HUDEP-2 (cell line): ENCODE results near the gene SCYGR8.
"Not testable (repeated sequence)": the region's sequence is repeated elsewhere in the genome, so short reads cannot be mapped to it uniquely, and the experiment has no call there.

Experiments
- DNase-seq, 76 experiments: peaks; one replicate each; lab custom pipeline; 2025; ENCODE audit not compliant: unreplicated experiment in 76 of 76; lab: John Stamatoyannopoulos, UW

The SCYGR8 gene

GRCh38 chr2:227745594-227745993 is at the start of gene SCYGR8:
Gene SCYGR8, plus strand, starts transcription at chr2:227745894. Its CDS starts 0 bp downstream, at chr2:227745894.
- no peak for DNase-seq

DNA sequence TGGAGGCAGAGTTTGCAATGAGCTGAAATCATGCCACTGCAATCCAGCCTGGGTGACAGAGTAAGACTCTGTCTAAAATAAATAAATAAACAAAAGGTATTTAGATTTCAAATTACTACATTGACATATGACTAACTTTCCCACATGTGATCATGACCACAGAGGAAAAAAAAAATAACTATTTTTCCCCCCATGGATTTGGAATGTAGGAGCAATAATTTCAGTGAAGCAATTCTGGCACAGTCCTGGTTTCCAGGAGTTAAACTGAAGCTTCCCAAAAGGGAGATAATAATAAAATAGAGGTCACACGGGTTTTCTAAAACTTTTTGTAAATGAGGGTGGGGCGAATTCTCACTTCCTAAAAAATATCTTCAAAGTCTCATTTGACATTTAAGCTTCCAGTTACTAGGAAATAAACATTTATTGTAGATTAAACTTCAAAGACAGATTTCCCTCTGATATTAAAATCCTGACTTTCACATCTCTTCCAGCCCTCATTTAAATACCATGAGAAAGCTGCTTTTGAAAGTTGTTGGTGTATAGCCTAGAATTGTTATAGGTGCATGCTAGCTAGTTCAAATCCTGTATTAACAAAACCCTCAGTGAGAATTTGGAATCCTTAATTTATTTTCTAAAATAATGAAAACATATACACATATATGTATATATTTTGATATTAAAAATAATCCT is 48.6 kb upstream of the SCYGR8 start:
- no peak for DNase-seq

DNA sequence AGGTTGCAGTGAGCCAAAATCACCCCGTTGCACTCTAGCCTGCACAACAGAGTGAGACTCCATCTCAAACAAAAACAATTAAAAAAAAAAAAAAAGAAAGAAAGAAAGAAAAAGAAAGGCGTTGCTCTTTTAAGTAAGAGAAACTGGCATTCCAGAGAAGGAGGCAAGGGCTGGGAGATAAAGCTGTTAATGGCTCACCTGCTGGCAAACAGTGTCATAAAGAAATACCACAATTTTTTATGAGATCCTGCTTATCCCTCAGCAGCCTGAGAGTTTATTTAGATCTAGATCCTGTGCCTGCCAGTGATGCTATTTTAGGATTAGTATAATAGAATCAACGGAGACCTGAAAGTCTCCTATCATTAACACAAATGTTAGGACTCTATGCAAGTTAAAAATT is 44.1 kb upstream of the SCYGR8 start:
- no peak for DNase-seq

GRCh38 chr2:227703280-227703732 is 42.4 kb upstream of the SCYGR8 start:
- DNase-seq, result no peak

- DNase-seq, result no peak
These were observed 41.7 kb upstream of the SCYGR8 start for GRCh38 chr2:227703961-227704360.

DNA sequence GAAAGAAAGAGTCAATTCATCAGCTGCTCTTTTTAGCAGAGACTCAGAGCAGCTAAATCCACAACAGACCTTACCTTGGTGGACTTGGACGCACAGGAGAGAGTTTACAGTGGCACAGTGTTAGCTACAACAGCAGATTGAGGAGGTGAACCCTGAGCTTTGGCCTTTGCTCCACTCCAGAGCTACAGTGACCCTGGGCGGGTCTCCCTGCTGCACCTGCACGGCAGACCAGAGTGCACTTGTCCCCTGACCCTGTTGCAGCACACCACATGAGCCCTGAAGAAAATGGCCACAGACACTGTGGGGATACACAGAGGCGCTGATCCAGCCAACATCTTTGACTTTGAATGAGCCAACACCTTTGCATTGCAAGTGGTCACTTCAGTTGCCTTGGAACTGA is 38.8 kb upstream of the SCYGR8 start:
- DNase-seq, result no peak

- DNase-seq, result no peak
These were observed 38.3 kb upstream of the SCYGR8 start for GRCh38 chr2:227707390-227707789.

DNA sequence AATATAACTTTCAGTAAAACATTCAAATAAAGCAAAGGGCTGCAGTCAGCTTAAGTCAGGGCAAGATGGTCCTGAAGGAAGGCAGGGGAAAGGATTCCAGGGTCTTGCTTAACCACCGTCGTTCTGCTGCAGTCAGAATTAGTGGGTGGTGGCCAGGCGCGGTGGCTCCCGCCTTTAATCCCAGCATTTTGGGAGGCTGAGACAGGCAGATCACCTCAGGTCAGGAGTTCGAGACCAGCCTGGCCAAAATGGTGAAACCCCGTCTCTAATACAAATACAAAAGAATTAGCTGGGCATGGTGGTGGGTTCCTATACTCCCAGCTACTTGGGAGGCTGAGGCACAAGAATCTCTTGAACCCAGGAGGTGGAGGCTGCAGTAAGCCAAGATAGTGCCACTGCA is 34.7 kb upstream of the SCYGR8 start:
- DNase-seq, result no peak

DNA sequence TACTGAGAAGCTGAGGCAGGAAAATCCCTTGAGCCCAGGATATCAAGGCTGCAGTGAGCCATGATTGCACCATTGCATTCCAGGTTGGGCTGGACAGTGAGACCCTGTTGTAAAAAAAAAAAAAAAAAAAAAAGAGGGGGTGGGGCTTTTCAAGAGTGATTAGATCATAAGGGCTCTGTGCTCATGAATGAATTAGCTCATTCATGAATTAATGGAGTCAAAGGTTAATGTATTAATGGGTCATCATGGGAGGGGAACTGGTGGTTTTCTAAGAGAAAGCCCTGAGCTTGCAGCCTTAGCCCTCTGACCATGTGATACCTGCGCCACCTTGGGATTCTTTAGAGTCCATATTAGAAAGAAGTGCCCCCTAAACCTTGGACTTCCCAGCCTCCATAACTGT is 32.4 kb upstream of the SCYGR8 start:
- DNase-seq, result no peak

DNA sequence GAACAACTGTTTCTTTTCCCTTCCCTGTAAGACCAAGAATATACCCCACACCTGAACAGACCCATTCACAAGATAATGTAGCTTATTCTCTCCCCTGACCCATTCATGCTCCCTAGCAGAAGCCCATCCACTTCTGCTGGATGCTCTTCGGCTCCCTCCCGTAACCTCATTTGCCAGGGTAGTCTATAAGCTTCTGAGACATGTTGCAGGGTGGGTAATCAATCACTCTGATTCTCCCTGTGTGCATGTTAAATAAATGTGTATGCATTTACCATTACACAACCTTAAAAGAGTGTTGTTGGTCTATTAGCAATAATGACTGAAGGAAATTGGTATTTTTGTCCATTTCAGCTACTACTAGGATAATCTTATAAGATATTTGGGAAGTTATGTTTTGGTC is 29.2 kb upstream of the SCYGR8 start:
- no peak for DNase-seq

GRCh38 chr2:227717687-227718567 is 27.8 kb upstream of the SCYGR8 start, which contains the start of gene SLC19A3:
Gene SLC19A3, minus strand, starts transcription at chr2:227718028. Its CDS starts 15,710 bp downstream, at chr2:227702318.
- peak in 3 of 76 experiments; percentile 1 to 11 (median 7) for DNase-seq

- DNase-seq, result no peak
These were observed 26.1 kb upstream of the SCYGR8 start for GRCh38 chr2:227719641-227720040.

GRCh38 chr2:227720680-227721079 is 25.0 kb upstream of the SCYGR8 start:
- DNase-seq, result no peak

DNA sequence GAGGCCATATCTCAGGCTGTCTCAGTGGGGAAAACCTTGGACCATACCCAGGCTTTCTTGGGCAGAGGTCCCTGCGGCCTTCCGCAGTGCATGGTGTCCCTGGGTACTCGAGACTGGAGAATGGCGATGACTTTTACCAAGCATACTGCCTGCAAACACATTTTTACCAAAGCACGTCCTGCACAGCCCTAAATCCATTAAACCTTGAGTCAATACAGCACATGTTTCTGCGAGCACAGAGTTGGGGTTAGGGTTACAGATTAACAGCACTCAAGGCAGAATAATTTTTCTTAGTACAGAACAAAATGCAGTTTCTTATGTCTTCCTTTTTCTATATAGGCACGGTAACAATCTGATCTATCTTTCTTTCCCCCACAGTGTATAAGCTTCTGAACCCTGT is 22.9 kb upstream of the SCYGR8 start:
- DNase-seq, result not testable (repeated sequence)

DNA sequence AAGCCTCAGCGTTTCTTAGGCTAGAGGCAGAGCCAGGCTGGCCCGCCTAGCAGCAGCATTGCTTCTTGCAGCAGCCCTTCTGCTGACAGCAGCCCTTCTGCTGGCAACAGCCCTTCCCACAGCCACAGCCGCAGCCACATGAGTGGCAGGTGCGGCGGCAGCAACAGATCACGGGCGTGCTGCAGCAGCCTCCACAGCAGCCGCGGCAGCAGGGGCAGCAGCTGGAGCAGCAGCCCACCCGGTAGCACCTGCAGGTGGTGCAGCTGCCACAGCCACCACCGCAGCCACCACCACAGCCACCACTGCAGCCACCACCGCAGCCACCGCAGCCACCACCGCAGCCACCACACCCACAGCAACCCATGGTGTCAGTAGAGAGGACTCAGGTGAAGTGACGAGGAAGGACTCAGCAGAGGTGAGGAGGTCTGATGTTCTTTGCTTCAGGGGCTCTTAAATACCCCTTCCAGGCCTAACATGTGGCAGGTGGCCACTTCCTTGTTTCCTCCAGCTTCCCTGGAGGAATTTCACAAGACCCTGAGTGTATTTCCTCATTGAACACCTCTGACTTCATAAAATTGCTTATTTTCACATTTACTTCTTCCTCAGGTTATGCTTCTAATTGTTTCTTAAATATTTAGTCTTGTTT is 21.2 kb upstream of the SCYGR8 start, which contains the start of gene SCYGR6:
Gene SCYGR6, minus strand, starts transcription at position 364 of the 646 bp plus-strand sequence. Its CDS starts 0 bp downstream, at position 364.
- DNase-seq, result no peak

- DNase-seq, result no peak
These were observed 17.7 kb upstream of the SCYGR8 start, which contains the start of gene SCYGR7 for GRCh38 chr2:227728035-227728434. Gene SCYGR7, plus strand, starts transcription at chr2:227728335. Its CDS starts 0 bp downstream, at chr2:227728335.

- DNase-seq, result no peak
These were observed 6.3 kb upstream of the SCYGR8 start for GRCh38 chr2:227739351-227739750.

GRCh38 chr2:227740705-227741104 is 5.0 kb upstream of the SCYGR8 start:
- DNase-seq, result peak in 13 of 76 experiments; percentile 1 to 32 (median 10)

- peak in 10 of 76 experiments; percentile 1 to 17 (median 5) for DNase-seq
These were observed 2.4 kb downstream of the SCYGR8 start for GRCh38 chr2:227748079-227748478.

- not testable (repeated sequence) for DNase-seq
These were observed 10.6 kb downstream of the SCYGR8 start for GRCh38 chr2:227756261-227756660.
